ENCODE data around the gene FECH. TPM values are rescaled to one million over a fixed set of nuclear protein-coding genes. Genes with fewer than 3 reads are reported as not detected.

FECH gene
- total RNA-seq, 2 donors from 2014 or later: 23.8 to 24.5 TPM

Other genes starting within 250 kb of the FECH start
- gene ST8SIA3, start 234.1 kb downstream of the FECH start, total RNA-seq: not detected
- under 1 TPM; 0.10 to 0.39 TPM for gene ONECUT2, start 151.3 kb downstream of the FECH start, total RNA-seq
- 100 to 1,000 TPM in 1 of 2 donors, 10 to 100 TPM in 1; 80.1 to 119 TPM for gene NARS1, start 35.1 kb upstream of the FECH start, total RNA-seq
- gene ATP8B1, start 216.6 kb upstream of the FECH start, total RNA-seq: not detected

Data from natural killer cell treated with Interleukin-12 subunit alpha and Interleukin-12 subunit beta and Interleukin-15 and Interleukin-18, amount 100 ng/mL, for 72 hours (primary cell).